ENCODE results near the gene CEP89.
"Not testable (repeated sequence)": the region's sequence is repeated elsewhere in the genome, so short reads cannot be mapped to it uniquely, and the experiment has no call there.

DNA sequence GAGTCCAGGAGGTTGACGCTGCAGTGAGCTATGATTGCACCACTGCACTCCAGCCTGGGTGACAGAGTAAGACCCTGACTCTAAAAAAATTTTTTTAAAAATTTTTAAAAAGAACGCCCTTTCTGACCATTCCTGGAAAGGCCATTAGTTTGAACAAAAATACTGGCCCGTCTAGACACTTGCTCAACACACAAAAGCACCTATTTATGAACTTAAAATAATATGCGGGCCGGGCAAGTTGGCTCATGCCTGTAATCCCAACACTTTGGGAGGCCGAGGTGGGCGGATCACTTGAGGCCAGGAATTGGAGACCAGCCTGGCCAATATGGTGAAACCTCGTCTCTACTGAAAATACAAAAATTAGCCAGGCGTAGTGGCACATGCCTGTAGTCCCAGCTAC lies 104.3 kb downstream of the CEP89 start:
- not testable (repeated sequence) for TF ChIP-seq REST (IDR thresholded peaks at IDR 0.05; ENCODE audit: low read depth); ATF3 (IDR thresholded peaks at IDR 0.05); YY1 (IDR thresholded peaks at IDR 0.05; ENCODE audit: extremely low read depth, insufficient replicate concordance, low read depth, low read length); POLR2A (IDR thresholded peaks at IDR 0.05; ENCODE audit: borderline replicate concordance, extremely low read depth, insufficient read depth, insufficient read length)
- TF ChIP-seq, protein P1, sequence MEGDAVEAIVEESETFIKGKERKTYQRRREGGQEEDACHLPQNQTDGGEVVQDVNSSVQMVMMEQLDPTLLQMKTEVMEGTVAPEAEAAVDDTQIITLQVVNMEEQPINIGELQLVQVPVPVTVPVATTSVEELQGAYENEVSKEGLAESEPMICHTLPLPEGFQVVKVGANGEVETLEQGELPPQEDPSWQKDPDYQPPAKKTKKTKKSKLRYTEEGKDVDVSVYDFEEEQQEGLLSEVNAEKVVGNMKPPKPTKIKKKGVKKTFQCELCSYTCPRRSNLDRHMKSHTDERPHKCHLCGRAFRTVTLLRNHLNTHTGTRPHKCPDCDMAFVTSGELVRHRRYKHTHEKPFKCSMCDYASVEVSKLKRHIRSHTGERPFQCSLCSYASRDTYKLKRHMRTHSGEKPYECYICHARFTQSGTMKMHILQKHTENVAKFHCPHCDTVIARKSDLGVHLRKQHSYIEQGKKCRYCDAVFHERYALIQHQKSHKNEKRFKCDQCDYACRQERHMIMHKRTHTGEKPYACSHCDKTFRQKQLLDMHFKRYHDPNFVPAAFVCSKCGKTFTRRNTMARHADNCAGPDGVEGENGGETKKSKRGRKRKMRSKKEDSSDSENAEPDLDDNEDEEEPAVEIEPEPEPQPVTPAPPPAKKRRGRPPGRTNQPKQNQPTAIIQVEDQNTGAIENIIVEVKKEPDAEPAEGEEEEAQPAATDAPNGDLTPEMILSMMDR (IDR thresholded peaks at IDR 0.05 in 2 of 3, conservative IDR thresholded peaks at IDR 0.05 in 1 of 3; ENCODE audit: borderline replicate concordance in 1 of 3, insufficient read depth in 1 of 3, low read depth in 2 of 3, low read length in 2 of 3) = not testable (repeated sequence)

Data from HCT116 (cell line).